ENCODE data around the gene SLC17A8.

DNA sequence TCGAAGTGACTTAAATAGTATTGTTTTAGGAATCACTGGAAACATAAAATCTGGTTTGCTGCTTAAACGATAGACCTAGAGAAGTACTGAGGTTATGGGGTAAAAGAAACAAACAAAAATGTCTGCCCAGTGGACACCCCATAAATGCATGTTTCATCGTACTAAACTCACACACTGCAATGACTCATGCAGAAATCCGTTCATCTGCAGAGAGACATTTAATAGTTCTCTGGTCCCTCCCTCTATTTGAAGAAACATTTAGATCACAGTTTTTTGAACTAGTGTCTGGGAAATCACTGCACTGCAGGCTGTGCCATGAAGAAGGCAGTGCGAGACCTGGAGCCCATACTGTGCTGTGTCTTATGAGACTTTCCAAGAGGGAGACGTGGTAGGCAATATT, 25.5 kb downstream of the SLC17A8 start:
- TF ChIP-seq POLR2AphosphoS5 (IDR thresholded peaks at IDR 0.05; ENCODE audit: insufficient read depth in 1 of 2, low read depth in 1 of 2) = no peak
- TF ChIP-seq, protein P1, sequence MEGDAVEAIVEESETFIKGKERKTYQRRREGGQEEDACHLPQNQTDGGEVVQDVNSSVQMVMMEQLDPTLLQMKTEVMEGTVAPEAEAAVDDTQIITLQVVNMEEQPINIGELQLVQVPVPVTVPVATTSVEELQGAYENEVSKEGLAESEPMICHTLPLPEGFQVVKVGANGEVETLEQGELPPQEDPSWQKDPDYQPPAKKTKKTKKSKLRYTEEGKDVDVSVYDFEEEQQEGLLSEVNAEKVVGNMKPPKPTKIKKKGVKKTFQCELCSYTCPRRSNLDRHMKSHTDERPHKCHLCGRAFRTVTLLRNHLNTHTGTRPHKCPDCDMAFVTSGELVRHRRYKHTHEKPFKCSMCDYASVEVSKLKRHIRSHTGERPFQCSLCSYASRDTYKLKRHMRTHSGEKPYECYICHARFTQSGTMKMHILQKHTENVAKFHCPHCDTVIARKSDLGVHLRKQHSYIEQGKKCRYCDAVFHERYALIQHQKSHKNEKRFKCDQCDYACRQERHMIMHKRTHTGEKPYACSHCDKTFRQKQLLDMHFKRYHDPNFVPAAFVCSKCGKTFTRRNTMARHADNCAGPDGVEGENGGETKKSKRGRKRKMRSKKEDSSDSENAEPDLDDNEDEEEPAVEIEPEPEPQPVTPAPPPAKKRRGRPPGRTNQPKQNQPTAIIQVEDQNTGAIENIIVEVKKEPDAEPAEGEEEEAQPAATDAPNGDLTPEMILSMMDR (IDR thresholded peaks at IDR 0.05) = no peak
